Activated CD8-positive, alpha-beta memory T cell treated with anti-CD3 and anti-CD28 coated beads, Interleukin-2, amount 50 U/mL, for 48 hours (primary cell): ENCODE data around the gene TRDN.
"Not testable (repeated sequence)": the region's sequence is repeated elsewhere in the genome, so short reads cannot be mapped to it uniquely, and the experiment has no call there.

Experiments
- DNase-seq: peaks from one replicate; pipeline ENCODE4 v3.0.0-alpha.2; 2020

Gene TRDN

DNA sequence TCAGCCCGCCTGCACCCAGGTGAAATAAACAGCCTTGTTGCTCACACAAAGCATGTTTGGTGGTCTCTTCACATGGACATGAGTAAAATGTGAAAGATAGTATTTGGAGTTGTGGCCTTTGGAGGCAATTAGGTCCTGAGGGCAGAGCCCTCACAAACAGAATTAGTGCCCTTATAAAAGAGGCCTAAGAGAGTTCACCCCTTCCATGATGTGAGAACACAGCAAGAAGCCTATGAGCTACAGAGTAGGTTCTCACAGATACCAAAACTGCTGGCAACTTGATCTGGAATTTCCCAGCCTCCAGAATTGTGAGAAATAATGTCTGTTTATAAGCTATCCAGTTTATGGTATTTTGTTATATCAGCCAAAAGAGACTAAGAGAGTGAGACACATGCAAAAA lies 74.5 kb downstream of the TRDN start:
- DNase-seq, result no peak

DNA sequence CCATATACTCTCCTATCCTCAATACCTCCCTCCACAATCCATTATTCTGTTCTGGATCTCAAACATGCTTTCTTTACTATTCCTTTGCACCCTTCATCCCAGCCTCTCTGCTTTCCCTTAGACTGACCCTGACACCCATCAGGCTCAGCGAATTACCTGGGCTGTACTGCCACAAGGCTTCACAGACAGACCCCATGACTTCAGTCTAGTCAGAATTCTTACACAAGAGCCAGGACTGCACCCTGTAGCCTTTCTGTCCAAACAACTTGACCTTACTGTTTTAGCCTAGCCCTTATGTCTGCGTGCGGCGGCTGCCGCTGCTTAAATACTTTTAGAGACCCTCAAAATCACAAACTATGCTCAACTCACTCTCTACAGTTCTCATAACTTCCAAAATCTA lies 76.9 kb downstream of the TRDN start:
- not testable (repeated sequence) for DNase-seq

DNA sequence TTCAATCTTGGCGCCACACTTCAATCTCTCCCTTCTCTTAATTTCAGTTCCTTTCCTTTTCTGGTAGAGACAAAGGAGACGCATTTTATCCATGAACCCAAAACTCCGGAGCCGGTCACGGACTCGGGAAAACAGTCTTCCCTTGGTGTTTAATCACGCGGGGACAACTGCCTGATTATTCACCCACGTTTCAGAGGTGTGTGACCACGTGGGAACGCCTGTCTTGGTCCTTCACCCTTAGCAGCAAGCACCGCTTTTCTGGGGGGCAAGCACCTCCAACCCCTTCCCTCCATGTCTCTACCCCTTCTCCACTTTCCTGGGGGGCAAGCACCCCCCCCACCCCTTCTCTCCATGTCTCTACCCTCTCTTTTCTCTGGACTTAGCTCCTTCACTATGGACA lies 79.3 kb downstream of the TRDN start:
- DNase-seq, result not testable (repeated sequence)

DNA sequence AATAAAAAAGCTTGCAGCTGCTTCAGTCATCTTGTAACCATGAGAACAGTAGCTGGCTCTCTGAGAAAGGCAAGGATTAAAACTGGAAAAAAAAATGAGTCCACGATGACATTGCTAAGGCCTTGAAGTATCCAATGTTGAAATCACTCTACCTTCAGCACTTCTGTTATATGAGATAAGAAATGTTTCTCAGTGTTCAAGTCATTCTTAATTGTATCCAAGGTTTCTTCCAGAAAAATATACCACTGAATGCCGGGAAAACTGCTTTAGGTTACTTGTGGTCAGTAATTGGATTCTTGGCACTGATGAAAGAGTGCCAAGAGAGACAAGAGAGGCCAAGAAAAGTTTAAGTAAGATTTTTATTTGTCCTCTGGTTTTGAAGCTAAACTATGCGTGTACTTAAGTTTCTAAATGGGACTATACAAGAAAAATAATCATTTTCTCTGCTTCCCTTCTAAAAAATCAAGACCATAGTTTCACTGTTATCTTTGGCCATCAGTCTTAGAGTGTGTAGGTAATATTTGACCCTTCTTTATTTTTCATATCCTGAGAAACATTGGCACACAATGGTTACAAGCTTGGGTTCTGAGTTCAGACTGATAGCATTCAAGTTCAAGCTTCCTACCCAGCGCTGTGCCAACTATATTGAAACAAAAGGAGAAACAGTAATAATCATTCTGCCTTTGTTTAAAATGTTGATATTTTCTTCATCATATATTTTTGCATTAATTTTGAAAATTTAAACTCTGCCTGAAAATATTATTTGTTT lies 84.6 kb downstream of the TRDN start:
- no peak for DNase-seq

DNA sequence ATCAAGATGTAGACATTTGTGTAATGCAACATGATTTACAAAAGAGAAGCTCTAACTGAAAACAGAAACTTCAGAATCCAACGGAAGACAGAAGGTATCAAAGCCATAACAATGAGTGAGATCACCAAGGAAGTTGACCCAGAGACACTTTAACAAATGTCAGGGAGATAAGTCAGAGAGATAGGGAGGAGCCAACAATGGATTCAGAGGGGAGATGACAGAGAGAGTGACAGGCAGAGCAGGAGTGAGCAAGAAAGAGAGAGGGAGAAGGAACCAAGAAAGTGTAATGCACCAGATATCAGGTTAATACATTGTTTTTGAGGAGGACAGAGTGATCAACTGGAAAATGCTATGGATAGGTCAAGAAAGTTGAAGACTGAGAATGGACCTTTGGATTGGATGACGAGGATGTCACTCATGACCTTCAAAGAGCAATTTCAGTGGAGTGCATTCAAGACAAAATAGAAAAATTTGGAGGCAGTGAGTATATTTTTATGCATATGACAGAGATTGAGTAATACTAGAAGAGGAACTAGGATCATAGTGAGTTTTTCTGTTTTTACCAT lies 86.6 kb downstream of the TRDN start:
- DNase-seq, result no peak

DNA sequence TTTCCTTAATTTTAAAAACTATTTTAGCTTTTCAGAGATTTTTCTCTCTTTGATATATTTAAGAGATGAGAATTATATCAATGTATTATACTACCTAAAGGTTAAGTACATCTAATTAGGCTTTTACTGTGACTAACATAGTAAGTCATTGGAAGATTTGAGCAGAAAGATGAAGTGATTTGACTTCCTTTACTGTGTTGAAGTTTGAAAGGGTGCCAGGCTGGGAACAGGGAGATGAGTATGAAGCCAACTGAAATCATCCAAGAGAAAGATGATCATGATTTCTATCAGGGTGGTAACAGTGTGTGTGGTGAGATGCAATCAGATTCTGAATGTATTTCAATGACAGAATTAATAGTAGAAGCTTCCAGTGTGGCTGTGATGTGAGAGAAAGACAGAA lies 87.3 kb downstream of the TRDN start:
- DNase-seq, result no peak

DNA sequence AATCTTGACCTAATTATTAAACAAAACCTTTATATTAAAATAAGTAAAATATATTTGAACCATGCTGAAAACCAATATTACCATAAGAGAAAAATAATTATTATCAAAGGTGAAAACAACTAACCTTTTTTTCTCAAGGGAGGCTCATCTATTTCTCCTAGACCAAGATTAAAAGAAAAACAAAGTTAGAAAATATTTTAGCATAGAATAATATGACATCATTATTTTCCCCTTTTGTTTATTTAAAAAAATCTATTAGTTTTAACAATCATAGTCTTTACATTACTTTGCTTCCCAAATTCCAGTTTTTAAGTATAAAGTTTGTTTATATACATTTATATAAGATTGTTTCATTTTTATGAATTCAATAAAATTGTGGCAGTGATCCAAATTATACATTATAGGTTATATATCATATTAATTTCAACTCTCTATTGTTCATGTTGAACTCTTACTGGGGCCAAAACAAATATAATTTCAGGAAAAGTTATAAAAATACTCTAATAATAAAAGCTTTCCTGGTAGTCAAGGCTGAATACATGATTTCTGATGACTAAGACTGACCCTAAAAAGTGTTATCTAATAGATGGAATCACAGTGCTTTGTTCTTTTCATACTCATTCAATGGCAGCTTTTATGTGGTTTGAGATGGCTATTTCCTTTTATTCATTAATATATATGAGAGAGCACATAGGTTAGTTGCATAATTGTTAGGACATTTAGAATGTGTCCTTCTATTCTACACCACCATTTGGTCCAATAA lies 89.4 kb downstream of the TRDN start:
- no peak for DNase-seq

DNA sequence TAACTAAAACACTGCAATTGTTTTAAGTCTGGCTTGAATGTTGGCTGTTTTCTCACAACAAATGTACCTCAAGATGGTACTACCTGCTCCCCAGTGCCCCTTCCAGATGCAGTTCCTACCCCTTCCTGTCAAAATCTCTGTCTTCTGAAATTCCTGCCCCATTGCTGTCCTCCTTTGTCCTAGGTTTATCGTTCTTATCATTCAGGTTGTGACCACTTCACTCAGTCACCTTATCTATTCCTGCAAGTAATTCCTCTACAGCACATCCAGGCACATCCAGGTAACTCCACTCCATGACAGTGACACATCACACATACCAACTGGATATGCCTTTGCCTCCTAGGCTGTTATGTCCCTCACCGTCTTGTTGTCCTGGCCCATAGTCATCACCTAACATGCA lies 90.2 kb downstream of the TRDN start:
- no peak for DNase-seq

DNA sequence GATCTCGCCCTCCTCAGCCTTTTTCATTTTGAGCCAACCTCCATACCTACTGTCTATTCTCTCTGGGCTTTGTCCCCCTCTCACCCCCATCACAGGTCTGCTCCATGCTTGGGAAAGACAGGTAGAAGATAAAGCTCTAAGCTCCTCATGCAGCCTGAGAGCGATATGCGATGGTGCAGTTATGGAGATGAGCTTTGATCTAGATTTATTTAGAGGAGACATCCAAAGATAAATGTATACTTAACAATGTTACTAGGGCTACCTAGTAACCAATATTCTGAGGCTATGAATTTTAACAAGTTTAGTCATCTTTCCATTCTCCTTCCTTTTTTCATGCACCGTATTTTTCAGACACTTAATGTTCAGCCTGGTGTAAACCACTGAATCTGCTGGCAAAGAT lies 95.3 kb downstream of the TRDN start:
- DNase-seq, result no peak

DNA sequence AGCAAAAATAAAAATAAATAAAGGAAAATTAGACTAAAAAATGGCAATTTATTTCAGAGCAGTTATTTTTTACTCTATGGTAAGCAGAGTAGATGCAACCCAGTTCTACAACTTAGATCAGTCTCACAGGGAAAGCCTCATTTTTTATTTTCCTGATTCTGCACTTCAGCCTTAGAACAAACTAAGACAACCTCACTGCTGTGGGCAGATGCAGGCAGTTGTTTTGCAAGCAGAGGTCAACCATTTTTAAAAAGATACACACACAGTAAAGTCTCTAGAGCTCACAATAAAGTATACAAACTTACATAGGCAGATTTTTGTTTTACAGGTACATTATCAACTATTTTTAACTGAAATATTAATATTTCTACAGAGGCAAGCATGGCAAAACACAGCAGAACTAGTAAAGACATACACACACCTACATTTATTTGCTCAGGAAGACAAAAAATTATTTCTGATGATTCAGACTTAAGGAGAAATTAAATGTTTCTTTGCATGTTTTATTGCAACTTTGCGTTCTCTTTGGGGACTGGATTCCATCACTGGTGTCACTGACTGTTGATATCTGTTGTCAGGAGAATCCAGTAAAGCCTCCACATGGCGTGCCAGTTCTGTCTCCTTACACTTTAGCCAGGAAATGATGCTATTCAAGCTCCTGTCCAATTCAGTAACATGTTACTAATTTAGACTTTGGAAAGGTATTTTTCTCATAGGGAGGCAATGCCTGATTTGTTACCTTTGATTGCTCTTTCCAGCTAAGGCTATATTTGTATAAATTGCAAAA lies 102.7 kb downstream of the TRDN start:
- no peak for DNase-seq

DNA sequence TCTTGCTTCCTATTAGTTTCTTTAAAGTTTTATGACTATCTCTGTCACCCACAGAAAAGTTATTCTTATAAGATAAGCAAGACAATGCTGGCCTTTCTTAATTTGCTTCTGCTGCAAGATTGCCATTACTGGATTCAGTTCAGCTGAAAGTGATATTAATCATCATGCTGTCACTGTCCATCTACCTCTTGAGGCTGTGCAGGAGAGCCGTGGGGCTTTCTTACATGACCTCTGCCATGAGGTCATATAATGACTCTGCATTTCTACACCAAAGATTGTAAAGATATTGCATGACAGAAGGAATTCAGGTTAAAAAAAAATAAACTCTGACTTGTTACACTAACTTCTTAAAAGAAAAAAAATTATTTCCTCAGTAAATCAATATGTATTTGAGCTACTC lies 106.9 kb downstream of the TRDN start:
- no peak for DNase-seq

DNA sequence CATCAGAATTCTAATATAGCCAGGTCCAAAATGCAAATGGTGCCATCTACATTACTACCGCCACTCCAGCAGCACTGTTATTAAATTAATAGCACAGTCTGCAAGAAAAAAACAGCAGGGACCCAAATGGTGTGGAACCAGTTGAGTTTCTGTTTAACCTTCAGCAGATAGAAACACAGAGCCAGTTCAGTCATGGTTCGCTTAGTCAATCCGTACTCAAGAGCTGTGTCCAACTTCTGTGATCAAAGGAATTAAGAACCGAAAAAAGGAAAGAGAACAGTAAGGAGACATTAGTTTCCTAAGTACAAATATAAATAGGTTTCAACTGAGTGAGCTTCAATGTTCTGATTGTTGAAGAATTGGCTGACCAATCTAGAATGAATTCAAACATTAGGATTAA lies 107.7 kb downstream of the TRDN start:
- DNase-seq, result no peak

DNA sequence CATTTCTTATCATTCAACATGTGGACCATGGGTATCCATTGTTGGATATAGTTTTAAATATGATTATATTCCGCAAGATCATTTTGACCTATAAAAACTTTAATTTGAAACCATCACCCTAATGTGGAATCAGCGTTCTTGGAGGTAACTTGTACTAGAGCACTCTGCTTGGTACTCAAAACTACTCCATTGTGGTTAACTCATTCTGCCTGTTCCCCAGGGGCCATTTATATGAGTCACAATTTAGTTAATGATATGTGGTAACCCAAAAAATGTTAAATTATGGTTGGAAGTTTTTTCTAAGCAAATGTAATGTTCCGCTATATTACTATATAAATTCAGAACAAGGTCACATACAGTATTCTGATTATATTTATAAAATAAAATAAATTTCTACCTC lies 109.3 kb downstream of the TRDN start:
- DNase-seq, result no peak

DNA sequence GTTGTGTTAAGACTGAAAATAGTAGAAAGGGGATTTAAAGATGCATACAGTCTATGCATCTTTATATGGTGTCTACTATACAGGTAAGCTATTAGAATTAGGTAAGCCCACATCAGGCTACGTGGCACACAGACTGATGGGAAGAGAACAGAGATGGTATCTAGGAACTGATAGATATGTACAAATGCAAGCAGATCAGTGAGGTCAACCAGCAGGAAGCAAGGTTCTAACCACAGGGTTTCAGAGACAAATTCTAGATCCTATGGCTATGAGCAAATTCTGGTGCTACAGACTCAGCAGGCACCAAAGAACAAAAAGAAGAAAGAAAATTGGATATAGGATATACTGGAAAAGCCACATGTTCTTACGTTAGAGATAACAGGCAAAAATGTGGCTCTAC lies 110.6 kb downstream of the TRDN start:
- DNase-seq, result no peak

DNA sequence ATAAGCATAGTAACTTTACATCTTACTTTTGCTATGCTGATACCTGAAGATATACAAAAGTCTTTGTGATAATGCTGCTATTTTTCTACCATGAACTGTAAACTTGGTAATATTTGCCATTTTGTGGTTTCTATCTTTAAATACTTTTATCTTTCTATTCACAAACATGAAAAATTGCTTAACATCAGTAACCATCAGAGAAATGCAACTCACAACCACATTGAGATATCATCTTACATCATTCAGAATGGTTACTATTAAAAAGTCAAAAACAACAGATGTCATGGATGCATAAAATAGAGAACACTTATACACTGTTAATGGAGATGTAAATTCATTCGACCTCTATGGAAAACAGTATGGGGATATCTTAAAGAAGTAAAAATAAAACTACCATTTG lies 112.0 kb downstream of the TRDN start:
- DNase-seq, result no peak

DNA sequence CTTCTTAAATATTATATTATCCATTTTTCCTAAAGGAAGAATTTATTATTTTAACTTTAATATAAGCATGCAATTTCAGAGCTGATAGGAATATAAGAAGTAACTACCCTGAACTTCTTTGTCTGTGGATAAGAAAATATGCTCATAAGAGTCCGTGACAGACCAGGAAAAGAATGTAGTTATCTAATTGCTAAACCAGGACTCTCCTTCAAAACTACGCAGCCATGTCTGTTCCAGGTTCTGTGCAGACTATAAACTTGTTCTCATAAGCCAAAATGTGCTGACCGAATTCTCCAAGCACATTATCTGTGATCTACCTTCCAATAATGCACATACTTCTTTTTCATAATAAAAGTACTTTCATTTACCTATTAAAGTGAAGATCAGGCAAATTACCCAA lies 116.5 kb downstream of the TRDN start:
- DNase-seq, result no peak

DNA sequence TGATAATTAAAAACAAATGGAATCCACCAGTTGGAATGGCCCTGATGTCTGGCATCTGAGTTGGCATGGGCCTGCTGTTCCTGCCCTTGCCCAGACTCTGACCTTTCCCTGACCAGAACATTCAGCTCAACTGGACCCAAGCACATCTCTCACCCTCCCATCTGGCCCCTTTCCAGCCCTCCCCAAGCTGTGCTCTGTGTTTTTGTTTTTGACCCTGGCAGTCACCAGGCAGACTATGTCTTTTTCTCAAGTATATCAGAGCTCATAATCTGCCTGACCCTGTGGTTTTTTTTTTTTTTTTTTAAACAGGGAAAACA lies 117.6 kb downstream of the TRDN start:
- no peak for DNase-seq

DNA sequence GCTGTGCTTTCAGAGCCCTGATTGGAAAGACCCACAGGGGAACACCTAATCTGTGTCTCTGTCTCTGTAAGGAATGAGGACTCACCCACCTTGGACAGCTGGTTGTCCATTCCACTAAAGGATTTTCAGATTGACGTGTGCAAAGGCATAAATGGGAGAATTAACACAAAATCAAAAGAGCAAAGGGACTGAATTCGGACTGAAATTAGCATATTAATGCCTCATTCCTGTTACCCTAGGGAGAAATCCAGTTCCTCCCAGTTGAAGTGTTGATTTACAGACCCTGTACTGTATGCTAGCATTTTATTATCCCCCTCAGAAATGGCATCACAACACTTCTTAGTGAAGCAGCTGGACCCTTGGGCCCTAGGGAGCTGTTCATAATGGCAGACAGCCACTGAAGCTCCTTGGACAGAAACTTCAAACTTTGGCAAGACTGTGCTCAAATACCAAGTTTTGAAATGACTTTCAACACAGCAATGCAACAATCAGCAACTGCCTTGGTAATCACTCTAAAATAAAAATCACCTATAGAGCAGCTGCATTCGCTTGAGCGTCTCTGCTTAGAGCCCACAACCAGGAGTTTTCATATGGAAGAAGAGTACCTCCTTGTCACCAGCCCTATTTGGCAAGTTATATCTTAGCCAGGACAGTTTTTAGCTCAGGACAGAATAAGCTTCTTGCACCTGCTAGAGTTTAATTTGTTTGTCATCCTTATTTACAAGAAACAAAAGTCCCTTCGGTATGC lies 118.1 kb downstream of the TRDN start:
- no peak for DNase-seq

DNA sequence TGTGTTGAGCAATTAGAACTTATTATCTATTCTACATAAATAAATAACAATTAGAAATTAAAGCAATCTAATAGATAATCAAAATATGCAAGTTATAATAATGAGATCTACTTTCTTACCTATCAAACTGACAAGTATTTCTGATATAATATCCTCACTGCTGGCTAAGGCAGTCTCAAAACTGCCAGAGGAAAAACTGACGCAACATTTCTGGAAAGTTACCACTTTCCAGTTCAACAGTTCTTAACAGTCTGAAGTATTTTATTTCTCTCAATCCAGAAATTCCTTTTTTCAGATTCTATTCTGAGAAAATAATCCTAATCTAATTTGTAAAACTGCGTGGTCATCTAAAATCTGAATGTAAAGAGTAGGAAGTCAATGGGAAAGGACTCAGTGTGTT lies 121.0 kb downstream of the TRDN start:
- DNase-seq, result no peak

DNA sequence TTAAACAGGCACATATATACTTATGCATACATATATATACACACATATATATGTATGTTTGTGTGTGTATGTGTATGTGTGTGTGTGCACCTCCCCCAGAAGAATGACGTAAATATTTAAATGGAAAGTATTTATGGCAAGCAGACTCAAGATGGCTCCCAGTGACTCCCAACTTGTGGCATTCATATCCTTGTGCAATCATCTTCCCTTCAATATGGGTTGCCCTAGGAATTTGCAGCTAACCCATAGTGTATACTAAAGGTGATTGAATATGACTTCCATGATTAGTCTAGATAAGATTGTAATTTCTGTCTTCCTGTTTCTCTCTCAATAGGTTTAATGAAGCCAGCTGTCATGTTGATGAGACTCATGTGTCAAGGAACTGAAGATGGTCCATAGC lies 127.6 kb downstream of the TRDN start:
- no peak for DNase-seq

DNA sequence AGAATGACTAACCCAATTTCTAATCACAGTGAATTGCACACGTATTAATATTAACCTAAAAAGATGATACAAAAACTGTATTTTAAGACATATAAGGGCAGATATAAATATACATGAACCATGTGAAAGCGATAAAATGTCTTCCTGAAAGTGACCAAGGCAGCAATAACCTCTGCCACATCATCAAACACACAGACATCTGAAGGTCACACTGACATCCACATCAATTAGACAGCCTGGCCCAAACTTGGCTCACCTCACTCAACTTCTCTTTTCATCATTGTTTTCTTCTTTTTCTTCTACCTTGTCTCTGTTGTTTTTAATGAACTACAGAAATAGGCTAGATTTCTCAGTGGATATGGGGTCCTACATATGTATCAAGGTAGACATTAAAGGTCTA lies 128.5 kb downstream of the TRDN start:
- no peak for DNase-seq

DNA sequence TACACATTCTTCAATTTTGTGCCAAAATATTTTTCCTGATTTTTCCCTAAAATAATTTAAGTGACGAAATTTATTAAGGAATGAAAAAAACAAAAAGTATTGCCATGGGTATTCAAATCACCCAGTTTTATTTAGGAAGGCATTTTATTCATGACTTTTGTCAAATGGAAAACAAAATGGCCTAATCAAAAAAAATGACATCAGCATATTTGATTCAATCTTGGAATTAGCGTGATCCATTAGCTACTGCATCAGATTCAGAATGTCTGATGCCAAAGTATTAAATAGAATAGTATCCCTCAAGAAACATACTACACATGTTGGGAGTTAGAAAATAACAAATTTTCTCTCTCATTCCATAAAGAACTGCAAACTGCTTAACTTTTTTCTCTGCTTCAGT lies 129.2 kb downstream of the TRDN start:
- no peak for DNase-seq

DNA sequence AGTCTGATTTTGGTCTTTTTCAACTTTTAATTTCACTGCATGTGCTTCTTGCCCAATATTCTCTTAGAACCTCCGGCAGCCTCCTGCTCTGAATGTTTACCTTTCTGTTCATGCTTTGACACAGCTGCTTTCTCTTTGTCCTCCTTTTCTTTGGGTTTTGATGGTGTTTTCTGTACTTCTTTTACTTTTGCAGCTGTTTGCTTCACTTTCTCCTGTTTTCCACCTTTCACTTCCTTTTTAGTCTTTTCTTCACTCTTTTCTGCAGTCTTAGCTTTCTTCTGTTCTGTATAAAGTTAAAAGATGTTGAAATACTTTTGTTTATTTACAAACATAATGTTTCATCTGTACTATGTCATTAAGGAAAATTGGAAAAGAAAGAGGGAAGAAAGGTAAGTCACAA lies 133.1 kb downstream of the TRDN start:
- DNase-seq, result no peak
